Adrenal gland (tissue), 5 donors: ENCODE measurements around the gene TRIM68.

ENCODE experiments used
- POLR2A ChIP-seq, 2 donors: fragments of 450-650 bp; IDR thresholded peaks; one replicate each; pipeline ENCODE4 v1.6.1; 2017; ENCODE audit warnings: antibody characterized with exemption in 2 of 2, mild to moderate bottlenecking in 2 of 2, moderate library complexity in 1 of 2
- TF ChIP-seq, protein P1 (sequence below), 6 experiments: fragments of 450-650 bp in 4 of 6; fragments of 200-600 bp in 2 of 6; sonication (generic) in 1 of 6; IDR thresholded peaks; 1 replicate in 5 of 6; 2 replicates in 1 of 6; pipeline versions ENCODE4 v1.5.1 to v1.8.0; 2016 to 2021; ENCODE audit warnings: antibody characterized with exemption in 6 of 6, mild to moderate bottlenecking in 2 of 6, moderate library complexity in 1 of 6
- donor health status: DM: no; HTN: no; CAD: no.

DNA sequence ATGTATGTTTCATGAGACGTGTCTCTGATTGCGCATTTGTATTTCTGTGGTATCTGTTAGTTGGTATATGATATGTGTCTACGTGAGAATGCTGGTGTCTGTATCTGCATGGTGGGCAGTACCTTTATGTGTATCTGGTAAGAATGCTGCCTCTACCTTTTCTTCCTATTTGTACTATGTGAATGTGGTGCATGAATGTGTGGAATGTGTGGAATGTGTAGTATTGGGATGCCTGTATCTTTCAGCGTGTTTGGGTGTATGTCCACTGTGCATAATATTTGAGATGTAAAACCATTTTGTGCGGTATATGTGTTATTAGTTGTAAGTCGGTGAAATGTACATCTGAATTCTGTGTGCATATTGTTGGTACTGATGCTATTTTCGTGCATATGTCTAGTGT lies 33.5 kb upstream of the TRIM68 start:
- TF ChIP-seq, protein P1, sequence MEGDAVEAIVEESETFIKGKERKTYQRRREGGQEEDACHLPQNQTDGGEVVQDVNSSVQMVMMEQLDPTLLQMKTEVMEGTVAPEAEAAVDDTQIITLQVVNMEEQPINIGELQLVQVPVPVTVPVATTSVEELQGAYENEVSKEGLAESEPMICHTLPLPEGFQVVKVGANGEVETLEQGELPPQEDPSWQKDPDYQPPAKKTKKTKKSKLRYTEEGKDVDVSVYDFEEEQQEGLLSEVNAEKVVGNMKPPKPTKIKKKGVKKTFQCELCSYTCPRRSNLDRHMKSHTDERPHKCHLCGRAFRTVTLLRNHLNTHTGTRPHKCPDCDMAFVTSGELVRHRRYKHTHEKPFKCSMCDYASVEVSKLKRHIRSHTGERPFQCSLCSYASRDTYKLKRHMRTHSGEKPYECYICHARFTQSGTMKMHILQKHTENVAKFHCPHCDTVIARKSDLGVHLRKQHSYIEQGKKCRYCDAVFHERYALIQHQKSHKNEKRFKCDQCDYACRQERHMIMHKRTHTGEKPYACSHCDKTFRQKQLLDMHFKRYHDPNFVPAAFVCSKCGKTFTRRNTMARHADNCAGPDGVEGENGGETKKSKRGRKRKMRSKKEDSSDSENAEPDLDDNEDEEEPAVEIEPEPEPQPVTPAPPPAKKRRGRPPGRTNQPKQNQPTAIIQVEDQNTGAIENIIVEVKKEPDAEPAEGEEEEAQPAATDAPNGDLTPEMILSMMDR (IDR thresholded peaks at IDR 0.05) = no peak
- TF ChIP-seq POLR2A (IDR thresholded peaks at IDR 0.05) = no peak
